Caco-2 (cell line): Measurements from ENCODE around the gene ASTN2. TPM values are rescaled to one million over a fixed set of nuclear protein-coding genes. Genes with fewer than 3 reads are reported as not detected.

Experiments used
- BruUV-seq: library from RNA; stranded (reverse); fragments of 400-500 nt; replicated peaks from 2 replicates; lab custom pipeline; 2021; lab: Mats Ljungman, UMichigan
- CTCF ChIA-PET: fragments of 300-600 bp; sonication (Branson Sonifier 250); formaldehyde crosslinking; loops from one replicate; lab custom pipeline; 2022; ENCODE audit warnings: antibody characterized with exemption; lab: Charles Lee
- POLR2A ChIA-PET: fragments of 300-600 bp; sonication (Branson Sonifier 250); formaldehyde crosslinking; loops from one replicate; lab custom pipeline; 2022; ENCODE audit warnings: antibody characterized with exemption; lab: Charles Lee
- DNase-seq, 2 experiments: peaks; one replicate each; pipeline versions ENCODE4 v3.0.0 to v3.0.0-alpha.2; 2020 to 2022
- H3K27me3 ChIP-seq: replicated peaks from 2 replicates; pipeline ENCODE4 v1.6.0; 2011; ENCODE audit warnings: low read length; ENCODE audit not compliant: control insufficient read depth, insufficient read depth
- H3K36me3 ChIP-seq: 2 replicates; pipeline ENCODE4 v1.5.1; 2011; ENCODE audit warnings: low read length; ENCODE audit not compliant: control insufficient read depth, insufficient read depth
- H3K4me1 ChIP-seq: fragments of 250-450 bp; sonication (Bioruptor Pico); 2 replicates; pipeline ENCODE4 v1.5.1; 2020; ENCODE audit warnings: mild to moderate bottlenecking
- H3K4me3 ChIP-seq: 2 replicates; pipeline ENCODE4 v1.5.1; 2011; ENCODE audit warnings: low read depth, mild to moderate bottlenecking, control low read depth, low read length
- H3K9me3 ChIP-seq: fragments of 250-450 bp; sonication (Bioruptor Pico); 2 replicates; pipeline ENCODE4 v1.5.1; 2020; ENCODE audit warnings: mild to moderate bottlenecking, moderate library complexity
- H3K27ac Mint-ChIP-seq: one replicate; pipeline ENCODE4 v1.8.0; 2022; ENCODE audit warnings: mixed read lengths; ENCODE audit not compliant: unreplicated experiment
- H3K27me3 Mint-ChIP-seq: one replicate; pipeline ENCODE4 v1.8.0; 2022; ENCODE audit warnings: mixed read lengths; ENCODE audit not compliant: insufficient read depth, unreplicated experiment
- H3K36me3 Mint-ChIP-seq: one replicate; pipeline ENCODE4 v1.8.0; 2022; ENCODE audit warnings: mild to moderate bottlenecking, mixed read lengths; ENCODE audit not compliant: insufficient read depth, unreplicated experiment
- H3K4me1 Mint-ChIP-seq: one replicate; pipeline ENCODE4 v1.8.0; 2022; ENCODE audit warnings: low read depth, mixed read lengths; ENCODE audit not compliant: unreplicated experiment
- H3K4me3 Mint-ChIP-seq: one replicate; pipeline ENCODE4 v1.8.0; 2022; ENCODE audit warnings: mild to moderate bottlenecking, moderate library complexity, mixed read lengths; ENCODE audit not compliant: unreplicated experiment
- H3K9me3 Mint-ChIP-seq: one replicate; pipeline ENCODE4 v1.8.0; 2022; ENCODE audit warnings: mixed read lengths; ENCODE audit not compliant: unreplicated experiment
- intact Hi-C: fragments of 100-400 bp; cut with micrococcal nuclease; formaldehyde crosslinking; loops from one replicate; pipeline ENCODE4 v1.10.0; 2022; ENCODE audit not compliant: unreplicated experiment
- total RNA-seq: library from RNA; stranded (reverse); gene quantifications from 2 replicates; pipeline ENCODE4 v1.2.3, GENCODE V29; 2022
- TF ChIP-seq, protein P1 (sequence below), 2 experiments: fragments of 200-600 bp in 1 of 2; IDR thresholded peaks; 1 replicate in 1 of 2; 2 replicates in 1 of 2; pipeline versions ENCODE4 v1.5.1 to v1.8.0; 2011 to 2022; ENCODE audit warnings: antibody characterized with exemption in 1 of 2, control low read depth in 1 of 2, inconsistent platforms in 1 of 2, low read depth in 1 of 2, low read length in 1 of 2, mild to moderate bottlenecking in 1 of 2, moderate library complexity in 1 of 2; ENCODE audit not compliant: insufficient read depth in 1 of 2, severe bottlenecking in 1 of 2, unreplicated experiment in 1 of 2

ASTN2 gene
- total RNA-seq, 1 experiment from 2014 or later = 12.7 TPM

DNA sequence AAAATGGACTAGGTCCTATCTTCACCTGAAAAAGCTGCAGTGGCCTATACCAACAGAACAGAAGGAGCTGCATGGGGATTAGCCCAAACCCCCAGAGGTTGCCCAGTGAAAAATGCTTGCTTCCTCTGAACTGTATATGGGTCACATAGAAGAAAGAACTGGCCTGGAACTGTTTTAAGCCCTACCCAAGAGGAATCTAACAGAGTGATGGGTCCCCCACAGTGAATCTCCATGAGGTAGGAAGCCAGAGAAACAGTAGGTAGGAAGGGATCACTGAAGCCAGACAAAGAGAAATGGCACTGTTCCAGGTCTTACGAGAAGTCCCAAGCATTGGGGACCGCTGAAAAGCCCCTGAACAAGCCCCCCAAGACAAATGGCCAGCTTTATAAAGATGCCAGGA lies 756.6 kb downstream of the ASTN2 start:
- H3K4me3 Mint-ChIP-seq = no peak overlapping the region
- intact Hi-C loops = no loop called here
- no peaks in the 10 kb centered on the region for H3K27me3 ChIP-seq
- H3K4me3 ChIP-seq = no peak overlapping the region
- no peaks in the 10 kb centered on the region for H3K9me3 ChIP-seq
- no peak for DNase-seq
- H3K4me1 Mint-ChIP-seq = no peaks in the 10 kb centered on the region
- H3K36me3 ChIP-seq = no peaks in the 10 kb centered on the region
- TF ChIP-seq, protein P1, sequence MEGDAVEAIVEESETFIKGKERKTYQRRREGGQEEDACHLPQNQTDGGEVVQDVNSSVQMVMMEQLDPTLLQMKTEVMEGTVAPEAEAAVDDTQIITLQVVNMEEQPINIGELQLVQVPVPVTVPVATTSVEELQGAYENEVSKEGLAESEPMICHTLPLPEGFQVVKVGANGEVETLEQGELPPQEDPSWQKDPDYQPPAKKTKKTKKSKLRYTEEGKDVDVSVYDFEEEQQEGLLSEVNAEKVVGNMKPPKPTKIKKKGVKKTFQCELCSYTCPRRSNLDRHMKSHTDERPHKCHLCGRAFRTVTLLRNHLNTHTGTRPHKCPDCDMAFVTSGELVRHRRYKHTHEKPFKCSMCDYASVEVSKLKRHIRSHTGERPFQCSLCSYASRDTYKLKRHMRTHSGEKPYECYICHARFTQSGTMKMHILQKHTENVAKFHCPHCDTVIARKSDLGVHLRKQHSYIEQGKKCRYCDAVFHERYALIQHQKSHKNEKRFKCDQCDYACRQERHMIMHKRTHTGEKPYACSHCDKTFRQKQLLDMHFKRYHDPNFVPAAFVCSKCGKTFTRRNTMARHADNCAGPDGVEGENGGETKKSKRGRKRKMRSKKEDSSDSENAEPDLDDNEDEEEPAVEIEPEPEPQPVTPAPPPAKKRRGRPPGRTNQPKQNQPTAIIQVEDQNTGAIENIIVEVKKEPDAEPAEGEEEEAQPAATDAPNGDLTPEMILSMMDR (IDR thresholded peaks at IDR 0.05; ENCODE audit: insufficient read depth in 1 of 2, low read depth in 1 of 2, low read length in 1 of 2, severe bottlenecking in 1 of 2, unreplicated experiment in 1 of 2) = no peak
- H3K9me3 Mint-ChIP-seq = no peaks in the 10 kb centered on the region
- no TSS peak for BruUV-seq
- POLR2A ChIA-PET = no interaction called here
- H3K4me1 ChIP-seq = peaks cover 8% of the 10 kb centered on the region; the same call in 1 of the 2 replicates
- no peaks in the 10 kb centered on the region for H3K36me3 Mint-ChIP-seq
- H3K27me3 Mint-ChIP-seq = no peaks in the 10 kb centered on the region
- CTCF ChIA-PET = no interaction called here
- H3K27ac Mint-ChIP-seq = no peak overlapping the region

DNA sequence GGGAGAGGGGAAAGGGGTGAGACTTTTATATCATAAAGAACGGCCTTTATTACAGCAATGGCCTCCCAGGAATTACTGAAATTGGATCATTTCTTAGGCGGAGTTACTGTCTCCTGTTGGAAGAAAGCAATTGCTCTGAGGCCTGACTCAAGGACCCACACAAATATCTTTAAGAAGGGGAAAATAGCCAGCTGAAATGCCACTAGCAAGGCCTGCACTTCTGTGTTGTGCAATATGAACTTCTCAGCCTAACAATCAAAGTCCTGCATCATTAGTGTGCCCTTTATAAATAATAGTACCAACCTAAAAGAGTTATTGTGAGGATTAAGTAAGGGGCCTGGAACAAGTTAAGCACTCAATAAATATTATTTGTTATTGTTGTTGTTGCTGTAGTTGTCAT lies 757.9 kb downstream of the ASTN2 start:
- intact Hi-C loops = no loop called here
- TF ChIP-seq, protein P1 (IDR thresholded peaks at IDR 0.05; ENCODE audit: insufficient read depth in 1 of 2, low read depth in 1 of 2, low read length in 1 of 2, severe bottlenecking in 1 of 2, unreplicated experiment in 1 of 2) = no peak
- Mint-ChIP-seq H3K27ac (no peak overlapping the region), H3K27me3 (no peaks in the 10 kb centered on the region), H3K36me3 (no peaks in the 10 kb centered on the region), H3K4me3 (no peak overlapping the region), H3K9me3 (no peaks in the 10 kb centered on the region), H3K4me1 (no peaks in the 10 kb centered on the region)
- POLR2A ChIA-PET = no interaction called here
- Histone ChIP-seq H3K4me3 (no peak overlapping the region), H3K9me3 (no peaks in the 10 kb centered on the region), H3K36me3 (no peaks in the 10 kb centered on the region), H3K4me1 (peaks cover 10% of the 10 kb centered on the region; the same call in 1 of the 2 replicates), H3K27me3 (no peaks in the 10 kb centered on the region)
- CTCF ChIA-PET = no interaction called here
- no peak for DNase-seq
- BruUV-seq = no TSS peak

DNA sequence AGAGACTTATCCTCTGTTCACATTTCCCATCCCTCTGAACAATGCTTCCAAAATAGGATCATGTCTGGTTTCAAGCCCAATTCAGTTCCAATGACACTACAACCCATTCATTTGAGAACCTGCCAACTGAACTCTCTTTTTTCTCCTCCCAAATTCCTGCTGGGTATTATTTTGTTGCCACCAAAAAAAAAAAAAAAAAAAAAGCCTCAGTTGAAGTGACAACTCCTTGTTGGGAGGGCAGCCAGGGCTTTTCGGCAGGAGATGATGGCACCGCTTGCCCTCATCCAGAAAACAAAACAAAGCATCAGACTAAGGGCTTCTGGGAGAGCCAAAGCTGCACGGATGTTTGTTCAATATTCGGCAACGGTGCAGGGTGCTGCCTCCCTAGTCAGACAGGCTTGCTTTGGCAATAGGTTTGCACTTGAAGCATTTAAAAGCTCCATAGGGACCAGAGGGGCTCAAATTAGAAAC lies 758.3 kb downstream of the ASTN2 start:
- Histone ChIP-seq H3K4me3 (no peak overlapping the region), H3K4me1 (peaks cover 10% of the 10 kb centered on the region; the same call in 1 of the 2 replicates), H3K36me3 (no peaks in the 10 kb centered on the region), H3K27me3 (no peaks in the 10 kb centered on the region), H3K9me3 (no peaks in the 10 kb centered on the region)
- ChIA-PET CTCF (no interaction called here), POLR2A (no interaction called here)
- intact Hi-C loops = no loop called here
- DNase-seq = no peak
- H3K36me3 Mint-ChIP-seq = no peaks in the 10 kb centered on the region
- no peaks in the 10 kb centered on the region for H3K4me1 Mint-ChIP-seq
- no peaks in the 10 kb centered on the region for H3K27me3 Mint-ChIP-seq
- no peaks in the 10 kb centered on the region for H3K9me3 Mint-ChIP-seq
- H3K4me3 Mint-ChIP-seq = no peak overlapping the region
- no TSS peak for BruUV-seq
- no peak overlapping the region for H3K27ac Mint-ChIP-seq
- TF ChIP-seq, protein P1 (IDR thresholded peaks at IDR 0.05; ENCODE audit: insufficient read depth in 1 of 2, low read depth in 1 of 2, low read length in 1 of 2, severe bottlenecking in 1 of 2, unreplicated experiment in 1 of 2) = no peak
